HG02885 (cell line): ENCODE data around the gene CSNK2B.

Experiments used
- ATAC-seq: cut with Tn5 transposase; IDR thresholded peaks from one replicate; pipeline ENCODE4 v1.9.1; 2021; ENCODE audit warnings: mild to moderate bottlenecking; ENCODE audit not compliant: unreplicated experiment, poor library complexity

The CSNK2B gene

DNA sequence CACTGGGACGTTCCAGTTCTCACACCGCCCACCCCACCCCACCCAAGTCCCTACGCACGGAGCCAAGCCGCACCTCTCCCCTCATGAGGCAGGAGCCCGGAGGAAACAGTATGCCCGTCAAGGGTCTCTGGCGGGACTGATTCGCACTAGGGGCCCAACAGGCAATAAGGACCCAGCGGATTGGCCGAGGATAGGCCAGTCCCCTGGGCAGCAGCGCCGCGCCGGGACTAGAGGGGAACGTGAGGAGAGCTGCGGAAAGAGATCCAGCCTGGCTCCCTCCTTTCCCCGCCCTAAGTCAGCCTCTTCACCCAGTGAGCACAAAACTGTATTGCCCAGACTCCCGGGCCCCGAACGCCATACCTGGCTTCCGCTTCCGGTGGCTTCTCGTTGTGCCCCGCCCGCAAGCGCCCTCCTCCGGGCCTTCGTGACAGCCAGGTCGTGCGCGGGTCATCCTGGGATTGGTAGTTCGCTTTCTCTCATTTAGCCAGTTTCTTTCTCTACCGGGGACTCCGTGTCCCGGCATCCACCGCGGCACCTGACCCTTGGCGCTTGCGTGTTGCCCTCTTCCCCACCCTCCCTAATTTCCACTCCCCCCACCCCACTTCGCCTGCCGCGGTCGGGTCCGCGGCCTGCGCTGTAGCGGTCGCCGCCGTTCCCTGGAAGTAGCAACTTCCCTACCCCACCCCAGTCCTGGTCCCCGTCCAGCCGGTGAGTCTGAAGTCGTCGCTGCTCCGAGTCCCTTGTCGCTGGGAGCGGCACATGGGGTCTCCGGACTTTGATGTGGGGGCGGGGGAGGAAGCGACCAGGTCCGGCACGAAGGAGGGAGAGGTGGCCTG, at the start of gene CSNK2B:
Gene CSNK2B, plus strand, starts transcription at position 580 of the 836 bp plus-strand sequence. CDS start 752 bp downstream, outside the sequence.
- ATAC-seq = peak; percentile 84

DNA sequence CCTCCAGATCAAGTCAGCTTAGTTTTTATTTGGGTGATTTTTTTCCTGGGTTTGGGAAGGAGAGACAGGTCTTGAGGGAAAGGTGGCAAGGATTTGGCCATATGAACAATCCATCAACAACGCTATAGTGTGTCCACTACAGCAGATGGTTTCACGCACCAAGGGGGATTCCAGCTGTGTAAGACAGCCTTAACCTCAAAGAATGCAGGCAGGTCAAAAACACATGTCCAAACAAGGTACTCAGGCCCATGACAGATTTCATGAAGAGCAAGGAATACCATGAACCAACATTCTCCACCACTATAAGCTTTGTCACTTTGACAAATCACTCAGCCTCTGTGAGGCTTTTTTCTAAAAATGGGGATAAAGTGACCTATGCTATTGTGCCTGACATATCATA, 48.9 kb upstream of the CSNK2B start:
- ATAC-seq = no peak

- peak; percentile 85 for ATAC-seq
Measured at GRCh38 chr6:31619805-31620585, 45.9 kb upstream of the CSNK2B start.

- peak; percentile 65 for ATAC-seq
Measured at GRCh38 chr6:31620586-31621319, 45.1 kb upstream of the CSNK2B start, which contains the start of gene PRRC2A. PRRC2A (plus strand) TSS chr6:31620715; CDS start chr6:31622790, 2,075 bp downstream.

GRCh38 chr6:31621320-31621939, 44.5 kb upstream of the CSNK2B start:
- no peak for ATAC-seq

GRCh38 chr6:31621991-31622390, 43.9 kb upstream of the CSNK2B start:
- no peak for ATAC-seq

DNA sequence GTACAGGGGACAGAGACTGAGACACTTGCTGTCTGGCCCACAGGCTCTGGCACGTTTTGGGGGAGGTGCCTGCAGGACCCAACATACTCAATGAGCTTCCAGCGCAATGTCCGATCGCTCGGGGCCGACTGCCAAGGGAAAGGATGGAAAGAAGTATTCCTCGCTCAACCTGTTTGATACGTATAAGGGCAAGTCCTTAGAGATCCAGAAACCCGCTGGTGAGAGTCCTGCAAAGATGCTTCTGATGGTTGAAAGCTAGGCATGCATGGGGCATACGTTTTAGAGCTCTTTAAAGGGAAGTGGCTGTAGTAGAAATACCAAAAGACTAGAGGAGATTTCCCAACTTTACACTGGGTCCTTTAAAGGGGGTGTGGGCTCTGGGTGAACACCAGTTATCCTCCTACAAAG, 43.2 kb upstream of the CSNK2B start:
- ATAC-seq = no peak

GRCh38 chr6:31624070-31624469, 41.8 kb upstream of the CSNK2B start:
- ATAC-seq = no peak

DNA sequence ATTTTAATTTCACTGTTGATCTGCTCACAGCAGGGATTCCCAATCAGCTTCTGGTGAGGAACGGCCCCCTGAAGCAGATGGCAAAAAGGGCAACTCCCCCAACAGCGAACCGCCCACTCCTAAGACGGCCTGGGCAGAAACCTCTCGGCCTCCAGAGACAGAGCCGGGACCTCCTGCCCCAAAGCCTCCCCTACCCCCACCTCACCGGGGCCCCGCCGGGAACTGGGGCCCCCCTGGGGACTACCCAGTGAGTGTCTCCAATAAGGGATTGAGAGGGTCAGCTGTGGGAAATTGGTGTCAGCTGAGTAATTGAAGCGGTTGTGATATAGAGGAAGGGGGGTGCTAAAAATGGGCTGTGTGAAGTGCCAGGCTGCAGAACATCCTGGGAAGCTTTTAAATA, 38.9 kb upstream of the CSNK2B start:
- no peak for ATAC-seq

DNA sequence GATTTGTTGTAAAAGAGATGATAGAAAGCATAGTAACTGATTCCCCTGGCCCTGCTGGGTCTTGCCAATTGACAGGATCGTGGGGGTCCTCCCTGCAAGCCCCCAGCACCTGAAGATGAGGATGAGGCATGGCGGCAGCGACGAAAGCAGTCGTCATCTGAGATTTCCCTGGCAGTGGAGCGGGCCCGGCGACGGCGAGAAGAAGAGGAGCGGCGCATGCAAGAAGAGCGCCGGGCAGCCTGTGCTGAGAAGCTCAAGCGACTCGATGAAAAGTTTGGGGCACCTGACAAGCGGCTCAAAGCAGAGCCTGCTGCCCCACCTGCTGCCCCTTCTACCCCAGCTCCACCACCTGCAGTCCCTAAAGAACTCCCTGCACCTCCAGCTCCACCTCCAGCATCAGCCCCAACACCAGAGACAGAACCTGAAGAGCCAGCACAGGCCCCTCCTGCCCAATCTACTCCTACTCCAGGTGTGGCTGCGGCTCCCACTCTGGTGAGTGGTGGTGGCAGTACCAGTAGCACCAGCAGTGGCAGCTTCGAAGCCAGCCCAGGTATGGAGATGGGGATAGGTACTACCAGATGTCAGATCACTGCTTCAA, 38.1 kb upstream of the CSNK2B start:
- no peak for ATAC-seq

DNA sequence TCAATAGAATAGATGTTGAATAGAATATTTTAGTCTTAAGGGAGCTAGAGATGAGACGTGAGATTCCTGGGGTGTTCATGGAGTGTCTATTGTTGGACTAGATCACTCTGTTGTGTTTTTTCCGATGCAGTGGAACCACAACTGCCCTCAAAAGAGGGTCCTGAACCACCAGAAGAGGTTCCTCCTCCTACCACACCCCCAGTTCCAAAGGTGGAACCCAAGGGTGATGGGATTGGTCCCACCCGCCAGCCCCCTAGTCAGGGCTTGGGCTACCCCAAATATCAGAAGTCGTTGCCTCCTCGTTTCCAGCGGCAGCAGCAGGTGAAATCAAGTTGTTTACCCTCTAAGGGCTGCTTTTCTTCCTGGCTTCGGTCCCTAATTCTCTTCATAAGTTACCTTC, 36.9 kb upstream of the CSNK2B start:
- ATAC-seq = no peak

DNA sequence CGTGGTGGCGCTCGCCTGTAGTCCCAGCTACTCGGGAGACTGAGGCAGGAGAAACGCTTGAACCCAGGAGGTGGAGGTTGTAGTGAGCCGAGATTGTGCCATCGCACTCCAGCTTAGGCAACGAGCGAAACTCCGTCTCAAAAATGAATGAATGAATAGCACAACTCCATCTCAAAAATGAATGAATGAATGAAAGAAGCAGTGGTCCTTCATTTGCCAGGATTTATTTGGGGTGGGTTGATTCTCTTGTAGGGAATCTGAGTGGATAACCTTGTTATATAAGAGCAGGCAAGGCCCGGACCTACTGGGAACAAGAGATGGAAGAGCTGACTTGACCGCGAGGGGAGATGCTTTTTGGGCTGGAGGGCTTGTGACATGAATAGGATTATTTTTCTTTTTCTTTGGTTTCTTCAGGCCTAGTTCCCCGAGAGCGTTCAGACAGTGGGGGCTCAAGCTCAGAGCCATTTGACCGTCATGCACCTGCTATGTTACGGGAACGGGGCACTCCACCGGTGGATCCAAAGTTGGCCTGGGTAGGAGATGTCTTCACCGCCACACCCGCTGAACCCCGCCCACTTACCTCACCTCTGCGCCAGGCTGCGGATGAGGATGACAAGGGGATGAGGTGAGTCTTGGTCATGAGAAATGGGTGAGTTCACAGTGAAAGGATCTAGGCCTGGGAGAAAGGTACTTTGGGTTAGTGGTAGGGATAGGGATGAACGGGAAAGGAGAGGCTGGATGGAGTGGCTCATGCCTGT, 35.5 kb upstream of the CSNK2B start:
- no peak for ATAC-seq

GRCh38 chr6:31631209-31631608, 34.7 kb upstream of the CSNK2B start:
- no peak for ATAC-seq

- ATAC-seq = no peak
Measured at GRCh38 chr6:31631681-31632278, 34.1 kb upstream of the CSNK2B start.

DNA sequence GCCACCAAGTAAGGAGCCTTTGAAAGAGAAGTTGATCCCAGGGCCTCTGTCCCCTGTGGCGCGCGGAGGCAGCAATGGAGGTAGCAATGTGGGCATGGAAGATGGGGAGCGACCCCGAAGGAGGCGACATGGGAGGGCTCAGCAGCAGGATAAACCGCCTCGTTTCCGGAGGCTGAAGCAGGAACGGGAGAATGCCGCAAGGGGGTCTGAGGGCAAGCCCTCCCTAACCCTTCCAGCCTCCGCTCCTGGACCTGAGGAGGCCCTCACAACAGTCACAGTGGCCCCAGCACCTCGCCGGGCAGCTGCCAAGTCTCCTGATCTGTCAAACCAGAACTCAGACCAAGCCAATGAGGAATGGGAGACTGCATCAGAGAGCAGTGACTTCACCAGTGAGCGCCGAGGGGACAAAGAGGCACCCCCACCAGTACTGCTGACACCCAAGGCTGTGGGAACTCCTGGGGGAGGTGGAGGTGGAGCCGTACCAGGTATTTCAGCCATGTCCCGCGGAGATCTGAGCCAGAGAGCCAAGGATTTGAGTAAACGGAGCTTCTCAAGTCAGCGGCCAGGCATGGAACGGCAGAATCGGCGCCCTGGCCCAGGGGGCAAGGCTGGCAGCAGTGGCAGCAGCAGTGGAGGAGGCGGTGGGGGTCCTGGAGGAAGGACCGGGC, 33.5 kb upstream of the CSNK2B start:
- no peak for ATAC-seq

DNA sequence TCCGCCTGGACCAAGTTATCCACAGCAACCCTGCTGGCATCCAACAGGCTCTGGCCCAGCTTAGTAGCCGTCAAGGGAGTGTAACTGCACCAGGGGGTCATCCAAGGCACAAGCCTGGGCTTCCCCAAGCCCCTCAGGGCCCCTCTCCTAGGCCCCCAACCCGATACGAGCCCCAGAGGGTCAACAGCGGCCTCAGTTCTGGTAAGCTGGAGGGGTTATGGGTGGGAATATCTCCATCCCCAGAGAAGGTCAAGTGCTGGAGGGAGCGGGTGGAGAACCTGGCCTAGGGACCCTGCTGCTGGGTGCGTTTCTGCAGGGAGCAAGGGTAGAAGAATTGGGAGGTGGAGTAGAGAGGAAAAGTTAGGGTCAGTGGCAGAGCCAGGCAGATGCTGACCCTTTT, 32.4 kb upstream of the CSNK2B start:
- ATAC-seq = no peak

GRCh38 chr6:31634131-31634530, 31.7 kb upstream of the CSNK2B start:
- no peak for ATAC-seq

- ATAC-seq = no peak
Measured at GRCh38 chr6:31634969-31635575, 30.8 kb upstream of the CSNK2B start.
